ENCODE data around the gene SPHK2.
"Not testable (repeated sequence)": the region's sequence is repeated elsewhere in the genome, so short reads cannot be mapped to it uniquely, and the experiment has no call there.

SPHK2 gene

GRCh38 chr19:48618916-48619691, at the start of gene SPHK2, which contains the start of gene RPL18:
TSS of gene SPHK2 (plus strand) at chr19:48619506. CDS start at chr19:48620515, 1,009 bp downstream.
TSS of gene RPL18 (minus strand) at chr19:48619178. CDS start at chr19:48619143, 35 bp downstream.
- DNase-seq: peak; percentile 95

DNA sequence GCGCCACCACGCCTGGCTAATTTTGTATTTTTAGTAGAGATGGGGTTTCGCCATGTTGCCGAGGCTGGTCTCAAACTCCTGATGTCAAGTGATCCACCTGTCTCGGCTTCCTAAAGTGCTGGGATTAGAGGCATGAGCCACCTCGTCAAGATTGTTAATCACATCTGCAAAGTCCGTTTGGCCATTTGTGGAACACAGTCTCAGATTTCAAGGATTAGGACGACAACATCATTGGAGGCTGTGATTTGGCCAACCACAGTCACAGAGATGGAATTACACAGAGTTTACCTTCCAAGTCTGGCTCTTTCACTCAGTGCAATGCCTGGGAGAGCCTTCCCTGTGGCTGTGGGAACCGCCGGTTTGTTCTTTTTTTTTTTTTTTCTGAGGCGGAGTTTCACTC, 49.5 kb upstream of the SPHK2 start:
- DNase-seq: no peak

- DNase-seq: no peak
Observed at GRCh38 chr19:48571378-48572162, 47.7 kb upstream of the SPHK2 start.

GRCh38 chr19:48573163-48573505, 46.2 kb upstream of the SPHK2 start:
- no peak for DNase-seq

DNA sequence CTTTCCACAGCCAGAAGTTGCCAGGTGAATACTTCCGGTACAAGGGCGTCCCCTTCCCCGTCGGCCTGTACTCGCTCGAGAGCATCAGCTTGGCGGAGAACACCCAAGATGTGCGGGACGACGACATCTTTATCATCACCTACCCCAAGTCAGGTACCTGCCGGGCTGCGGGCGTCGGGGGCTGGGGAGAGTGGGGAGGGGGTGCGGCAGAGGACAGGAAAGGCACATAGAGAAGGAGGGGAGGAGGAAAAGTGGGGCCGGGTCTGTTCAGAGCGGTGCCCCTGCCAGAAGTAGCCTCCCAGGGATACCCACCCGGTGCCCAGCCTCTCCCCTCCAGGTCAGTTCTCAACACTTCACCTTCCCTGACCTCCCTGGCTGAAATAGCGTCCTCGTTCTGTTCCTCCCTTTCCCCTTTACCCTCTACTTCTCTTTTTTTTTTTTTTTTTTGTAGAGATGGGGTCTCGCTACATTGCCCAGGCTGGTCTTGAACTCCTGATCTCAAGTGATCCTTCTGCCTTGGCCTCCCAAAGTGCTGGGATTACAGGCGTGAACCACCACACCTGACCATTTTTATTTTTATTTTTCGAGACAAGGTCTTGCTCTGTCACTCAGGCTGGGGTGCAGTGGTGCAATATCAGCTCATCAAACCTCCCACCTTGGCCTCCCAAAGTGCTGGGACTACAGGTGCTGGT, 43.2 kb upstream of the SPHK2 start:
- DNase-seq: no peak

GRCh38 chr19:48577908-48578307, 41.4 kb upstream of the SPHK2 start:
- not testable (repeated sequence) for DNase-seq

GRCh38 chr19:48578891-48579290, 40.4 kb upstream of the SPHK2 start:
- no peak for DNase-seq

GRCh38 chr19:48582168-48582567, 37.1 kb upstream of the SPHK2 start:
- DNase-seq: no peak

- DNase-seq: no peak
Observed at GRCh38 chr19:48587387-48587786, 31.9 kb upstream of the SPHK2 start.

DNA sequence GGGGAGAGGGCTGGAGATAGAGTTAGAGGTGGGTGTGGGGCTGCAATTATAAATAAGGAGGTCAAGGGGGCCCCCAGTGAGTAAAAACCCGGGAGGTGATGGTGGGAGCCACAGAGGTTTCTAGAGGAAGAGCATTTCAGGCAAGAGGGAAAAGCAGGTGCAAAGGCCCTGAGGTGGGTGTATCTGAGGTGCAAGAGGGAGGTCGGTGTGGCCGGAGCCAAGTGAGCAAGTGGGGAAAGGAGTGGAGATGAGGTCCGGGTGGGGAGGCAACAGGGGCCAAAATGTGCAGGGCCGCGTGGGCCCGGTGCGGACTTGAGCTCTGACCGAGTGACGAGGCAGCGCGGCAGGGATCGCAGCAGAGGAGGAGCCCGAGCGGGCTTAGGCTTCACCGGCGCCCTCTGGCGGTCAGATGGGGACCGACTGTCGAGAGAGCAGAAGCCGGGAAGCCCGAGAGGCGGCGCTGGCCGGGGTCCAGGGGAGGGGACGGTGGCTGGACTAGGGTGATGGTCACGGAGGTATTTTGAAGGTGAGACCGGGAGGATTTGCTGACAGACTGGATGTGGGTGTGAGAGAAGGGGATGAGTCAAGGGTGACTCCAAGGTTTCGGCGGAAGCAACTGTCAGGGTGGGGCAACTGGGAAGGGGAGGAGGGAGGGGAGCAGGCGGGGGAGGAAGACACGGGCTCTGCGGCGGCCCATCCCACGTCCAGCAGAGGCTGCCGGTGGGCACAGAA, 30.5 kb upstream of the SPHK2 start:
- DNase-seq: peak; percentile 89

DNA sequence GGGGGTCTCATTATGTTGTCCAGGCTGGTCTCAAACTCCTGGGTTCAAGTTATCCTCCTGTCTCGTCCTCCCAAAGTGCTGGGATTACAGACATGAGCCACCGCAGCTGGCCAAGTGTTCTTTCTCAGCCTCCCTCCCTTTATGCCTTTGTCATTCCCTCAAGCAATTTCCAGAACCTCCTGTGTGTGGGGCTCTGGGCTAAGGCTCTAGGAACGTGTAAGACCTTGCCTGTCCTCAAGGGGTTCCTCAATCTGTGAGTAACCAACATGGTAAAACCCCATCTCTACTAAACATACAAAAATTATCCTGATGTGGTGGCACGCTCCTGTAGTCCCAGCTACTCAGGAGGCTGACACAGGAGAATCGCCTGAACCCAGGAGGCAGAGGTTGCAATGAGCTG, 28.3 kb upstream of the SPHK2 start:
- no peak for DNase-seq

DNA sequence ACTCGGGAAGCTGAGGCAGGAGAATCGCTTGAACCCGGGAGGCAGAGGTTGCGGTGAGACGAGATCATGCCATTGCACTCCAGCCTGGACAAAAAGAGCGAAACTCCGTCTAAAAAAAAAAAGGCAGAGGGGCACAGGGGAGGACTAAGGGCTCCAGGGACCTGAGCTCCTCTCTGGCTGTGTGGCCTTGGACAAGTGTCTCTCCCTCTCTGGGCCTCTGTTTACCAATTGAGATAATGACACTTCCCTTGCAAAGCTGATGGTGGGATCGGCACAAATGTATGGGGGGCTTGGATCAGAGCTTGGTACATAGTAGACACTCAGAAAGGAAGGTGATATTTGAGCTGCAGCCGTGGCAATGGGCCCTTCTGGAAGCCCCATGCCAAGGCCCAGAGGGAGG, 24.1 kb upstream of the SPHK2 start:
- no peak for DNase-seq

DNA sequence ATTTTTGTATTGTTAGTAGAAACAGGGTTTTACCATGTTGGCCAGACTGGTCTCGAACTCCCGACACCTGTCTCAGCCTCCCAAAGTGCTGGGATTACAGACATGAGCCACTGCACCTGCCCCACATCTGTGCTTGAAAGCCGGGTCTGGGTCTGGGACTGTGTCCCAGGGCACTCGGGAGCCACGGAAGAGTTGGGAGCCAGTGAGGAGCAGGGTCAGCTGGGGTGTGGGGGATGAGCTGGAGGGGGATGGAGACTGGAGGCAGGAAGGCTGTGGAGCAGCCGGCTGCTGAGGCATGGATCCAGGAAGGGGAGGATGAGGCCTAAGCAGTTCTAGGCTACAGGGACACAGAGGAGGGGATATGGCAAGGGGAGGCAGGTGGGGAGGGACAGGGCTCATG, 23.5 kb upstream of the SPHK2 start:
- DNase-seq: no peak

GRCh38 chr19:48596237-48596636, 23.1 kb upstream of the SPHK2 start:
- no peak for DNase-seq

GRCh38 chr19:48596679-48597465, 22.4 kb upstream of the SPHK2 start:
- peak; percentile 50 for DNase-seq

DNA sequence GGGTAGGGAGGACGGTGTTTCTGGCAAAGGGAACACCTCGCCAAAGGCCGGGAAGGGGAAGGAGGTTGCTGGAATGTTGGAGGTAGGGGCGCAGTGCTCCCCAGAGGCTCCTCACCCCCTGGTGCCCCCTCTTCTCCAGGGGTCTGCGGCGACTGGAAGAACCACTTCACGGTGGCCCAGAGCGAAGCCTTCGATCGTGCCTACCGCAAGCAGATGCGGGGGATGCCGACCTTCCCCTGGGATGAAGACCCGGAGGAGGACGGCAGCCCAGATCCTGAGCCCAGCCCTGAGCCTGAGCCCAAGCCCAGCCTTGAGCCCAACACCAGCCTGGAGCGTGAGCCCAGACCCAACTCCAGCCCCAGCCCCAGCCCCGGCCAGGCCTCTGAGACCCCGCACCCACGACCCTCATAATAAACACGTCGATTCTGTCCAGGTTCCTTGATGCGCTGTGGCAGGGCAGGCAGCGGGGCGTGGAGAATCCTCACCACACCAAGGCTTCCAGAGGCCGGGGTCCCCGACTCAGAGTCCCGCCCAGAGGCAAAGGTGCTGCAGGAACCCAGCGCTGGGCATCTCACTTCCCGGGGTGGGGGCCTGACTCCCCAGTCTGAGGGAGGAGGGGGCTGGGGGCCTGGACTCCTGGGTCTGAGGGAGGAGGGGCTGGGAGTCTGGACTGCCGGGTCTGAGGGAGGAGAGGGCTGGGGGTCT, 20.2 kb upstream of the SPHK2 start:
- DNase-seq: no peak

DNA sequence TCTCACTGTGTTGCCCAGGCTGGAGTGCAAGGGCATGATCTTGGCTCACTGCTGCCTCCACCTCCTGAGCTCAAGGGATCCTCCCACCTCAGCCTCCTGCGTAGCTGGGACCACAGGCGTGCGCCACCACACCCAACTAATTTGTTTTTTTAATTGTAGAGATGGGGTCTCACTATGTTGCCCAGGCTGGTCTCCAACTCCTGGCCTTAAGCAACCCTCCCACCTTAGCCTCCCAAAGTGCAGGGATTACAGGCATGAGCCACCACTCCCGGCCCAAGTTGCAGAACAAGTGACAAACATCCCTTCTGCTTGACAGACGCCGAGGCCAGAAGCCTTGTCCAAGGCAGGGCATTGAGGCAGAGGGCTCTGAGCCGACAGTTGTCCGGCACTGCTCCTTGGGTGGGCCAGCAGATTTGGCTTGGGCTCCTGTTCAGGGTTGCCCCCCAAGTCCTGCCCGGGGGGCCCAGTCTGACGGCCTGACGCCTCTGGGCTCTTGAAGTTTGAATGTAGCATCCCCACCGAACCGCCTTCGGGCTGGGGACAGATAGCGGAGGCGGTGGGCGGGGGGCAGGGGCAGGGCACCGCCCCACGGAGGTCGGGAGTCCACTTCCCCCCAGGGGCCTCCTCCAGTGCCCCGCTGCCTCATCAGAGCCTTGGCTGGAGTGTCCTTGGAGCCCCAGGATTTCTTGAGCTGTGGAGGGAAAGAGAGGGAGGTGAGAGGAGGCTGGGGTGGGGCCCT, 18.5 kb upstream of the SPHK2 start:
- no peak for DNase-seq

DNA sequence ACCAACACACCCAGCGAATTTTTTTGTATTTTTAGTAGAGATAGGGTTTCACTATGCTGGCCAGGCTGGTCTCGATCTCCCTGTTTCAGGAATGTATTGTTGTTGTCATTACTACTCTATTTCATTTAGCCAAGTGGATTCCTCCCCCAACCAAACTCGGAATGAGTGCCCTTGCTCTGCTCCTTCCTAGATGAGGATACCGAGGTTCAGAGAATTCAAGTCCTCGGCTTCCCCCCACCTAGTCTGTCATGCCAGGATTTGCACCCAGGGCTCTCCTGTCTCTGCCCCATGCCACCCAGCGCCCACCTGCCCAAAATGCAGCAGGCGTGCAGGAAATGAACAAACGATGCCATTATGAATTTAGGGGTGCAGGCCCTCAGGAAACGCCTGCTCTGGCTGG, 16.3 kb upstream of the SPHK2 start:
- no peak for DNase-seq

DNA sequence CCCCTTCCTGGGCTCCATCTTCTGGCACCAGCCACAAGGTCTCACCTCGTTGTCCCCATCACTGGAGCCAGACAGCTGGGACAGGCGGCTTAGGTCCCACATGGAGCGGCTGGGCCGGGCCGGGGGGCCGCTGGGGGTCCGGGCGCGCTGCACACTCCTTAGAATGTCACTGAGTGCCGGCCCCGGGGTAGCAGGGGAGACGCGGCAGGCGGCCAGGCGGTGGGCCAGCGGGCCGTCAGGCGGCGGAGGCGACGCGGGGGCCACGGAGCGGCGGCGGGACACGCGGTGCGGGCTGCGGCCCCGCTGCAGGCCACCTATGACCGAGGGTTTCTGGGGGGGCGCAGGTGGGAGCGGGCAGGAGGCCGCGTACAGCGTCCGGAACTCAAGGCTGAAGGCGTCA, 15.9 kb upstream of the SPHK2 start:
- DNase-seq: no peak

GRCh38 chr19:48603850-48604249, 15.5 kb upstream of the SPHK2 start:
- DNase-seq: no peak
